GM19395 (cell line): Measurements from ENCODE around the gene CSF3.
"Not testable (repeated sequence)": the region's sequence is repeated elsewhere in the genome, so short reads cannot be mapped to it uniquely, and the experiment has no call there.

Source experiments
- ATAC-seq: cut with Tn5 transposase; IDR thresholded peaks from one replicate; pipeline ENCODE4 v1.9.1; 2021; ENCODE audit warnings: mild to moderate bottlenecking, moderate library complexity; ENCODE audit not compliant: unreplicated experiment

The CSF3 gene

GRCh38 chr17:39996800-39997199 is 18.4 kb upstream of the CSF3 start:
- no peak for ATAC-seq

GRCh38 chr17:39997543-39997942 is 17.7 kb upstream of the CSF3 start:
- no peak for ATAC-seq

- no peak for ATAC-seq
Measured at GRCh38 chr17:39999067-39999466, 16.2 kb upstream of the CSF3 start.

- no peak for ATAC-seq
Measured at GRCh38 chr17:40000161-40000560, 15.1 kb upstream of the CSF3 start.

GRCh38 chr17:40001335-40001734 is 13.9 kb upstream of the CSF3 start:
- not testable (repeated sequence) for ATAC-seq

GRCh38 chr17:40004072-40004471 is 11.2 kb upstream of the CSF3 start:
- no peak for ATAC-seq

GRCh38 chr17:40004712-40005111 is 10.5 kb upstream of the CSF3 start:
- no peak for ATAC-seq

- ATAC-seq: no peak
Measured at GRCh38 chr17:40005520-40005919, 9.7 kb upstream of the CSF3 start.

GRCh38 chr17:40010946-40011500 is 4.2 kb upstream of the CSF3 start:
- not testable (repeated sequence) for ATAC-seq

- not testable (repeated sequence) for ATAC-seq
Measured at GRCh38 chr17:40012017-40012647, 3.1 kb upstream of the CSF3 start.

- no peak for ATAC-seq
Measured at GRCh38 chr17:40014375-40014980, 762 bp upstream of the CSF3 start.

- ATAC-seq: no peak
Measured at GRCh38 chr17:40015998-40016985, 1.1 kb downstream of the CSF3 start.

GRCh38 chr17:40017422-40018080 is 2.3 kb downstream of the CSF3 start:
- no peak for ATAC-seq

GRCh38 chr17:40018211-40019121 is 3.2 kb downstream of the CSF3 start:
- no peak for ATAC-seq

- no peak for ATAC-seq
Measured at GRCh38 chr17:40019140-40019991, 4.1 kb downstream of the CSF3 start.

GRCh38 chr17:40020146-40020545 is 4.9 kb downstream of the CSF3 start:
- no peak for ATAC-seq

GRCh38 chr17:40021451-40021971 is 6.3 kb downstream of the CSF3 start:
- no peak for ATAC-seq

GRCh38 chr17:40022497-40022896 is 7.3 kb downstream of the CSF3 start:
- ATAC-seq: no peak
